Measurements from ENCODE around the gene PRR19.

DNA sequence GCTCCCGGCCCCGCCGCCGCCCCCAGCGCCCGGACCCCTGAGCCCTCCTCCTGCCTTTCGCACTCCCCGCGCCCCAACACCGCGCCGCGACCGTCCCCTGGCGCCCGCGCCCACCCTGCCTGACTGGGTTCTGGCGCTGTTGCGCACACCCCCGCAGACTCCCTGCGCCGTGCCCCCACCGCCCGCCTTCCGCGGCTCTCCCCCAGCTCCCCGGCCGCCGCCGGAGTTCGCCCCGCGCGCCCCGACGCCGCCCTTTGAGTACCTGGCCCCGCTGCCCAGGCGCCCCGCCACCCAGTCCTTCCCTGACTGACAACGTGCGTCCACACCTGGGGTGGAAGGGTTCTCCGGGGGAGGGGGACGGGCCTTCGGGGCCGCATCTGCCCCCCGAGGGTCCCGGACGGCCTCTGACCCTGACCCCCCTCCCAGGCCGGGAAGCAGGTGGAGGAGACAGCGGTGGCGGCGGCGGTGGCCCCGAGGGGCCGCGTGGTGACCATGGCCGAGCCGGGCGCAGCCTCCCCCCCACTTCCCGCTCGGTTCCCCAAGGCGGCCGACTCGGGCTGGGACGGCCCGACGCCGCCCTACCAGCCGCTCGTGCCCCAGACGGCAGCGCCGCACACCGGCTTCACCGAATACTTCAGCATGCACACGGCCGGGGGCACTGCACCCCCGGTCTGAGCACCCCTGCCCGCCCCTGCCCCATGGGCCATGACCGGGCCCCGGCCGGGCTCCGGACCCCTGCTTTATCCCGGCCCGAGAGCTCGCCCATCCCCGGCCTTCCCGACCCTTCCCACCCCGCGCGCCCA, 22.1 kb downstream of the PRR19 start:
- TF ChIP-seq EZH2phosphoT487 (conservative IDR thresholded peaks at IDR 0.05; ENCODE audit: low read length) (no peak), CTCF (IDR thresholded peaks at IDR 0.05; ENCODE audit: insufficient read depth, low read length, poor library complexity, severe bottlenecking) (no peak)

Measured in SU-DHL-6 (cell line).